ENCODE results near the gene CLCN7.
A peak's percentile ranks its signal among the peaks of the same experiment; 100 is the strongest.
"Not testable (repeated sequence)": the region's sequence is repeated elsewhere in the genome, so short reads cannot be mapped to it uniquely, and the experiment has no call there.

The CLCN7 gene

GRCh38 chr16:1486551-1487390 is 11.9 kb upstream of the CLCN7 start:
- DNase-seq, result no peak

DNA sequence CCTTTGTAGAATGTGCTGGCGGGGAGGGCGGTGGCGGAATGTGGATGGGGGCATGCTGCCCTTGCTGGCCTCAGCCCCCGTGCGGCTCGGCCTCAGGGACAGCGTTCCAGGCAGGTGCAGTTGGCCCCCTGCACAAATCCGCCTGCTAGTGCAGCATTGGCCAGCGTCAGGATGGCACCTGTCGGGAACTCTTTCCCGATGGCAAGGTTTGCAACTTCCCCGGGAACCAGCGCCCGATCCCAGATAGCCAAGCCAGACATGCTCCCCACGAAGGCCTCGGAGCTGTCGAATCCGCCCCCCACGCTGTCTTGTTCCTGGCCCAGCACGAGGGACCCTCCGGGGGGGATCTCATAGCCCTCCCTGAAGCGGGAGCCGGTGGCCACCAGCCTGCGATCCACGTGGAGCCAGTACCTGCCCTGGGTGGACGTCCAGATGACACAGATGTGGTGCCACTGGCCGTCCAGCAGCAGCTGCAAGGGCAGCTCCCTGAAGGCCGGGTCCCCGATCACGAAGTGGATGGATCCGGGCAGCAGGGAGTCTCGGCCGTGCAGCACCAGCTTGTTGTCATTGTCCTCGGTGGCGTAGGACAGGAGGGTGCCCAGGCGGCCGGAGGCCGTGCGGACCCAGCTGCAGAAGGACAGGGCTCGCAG is 11.1 kb upstream of the CLCN7 start:
- DNase-seq, result no peak

DNA sequence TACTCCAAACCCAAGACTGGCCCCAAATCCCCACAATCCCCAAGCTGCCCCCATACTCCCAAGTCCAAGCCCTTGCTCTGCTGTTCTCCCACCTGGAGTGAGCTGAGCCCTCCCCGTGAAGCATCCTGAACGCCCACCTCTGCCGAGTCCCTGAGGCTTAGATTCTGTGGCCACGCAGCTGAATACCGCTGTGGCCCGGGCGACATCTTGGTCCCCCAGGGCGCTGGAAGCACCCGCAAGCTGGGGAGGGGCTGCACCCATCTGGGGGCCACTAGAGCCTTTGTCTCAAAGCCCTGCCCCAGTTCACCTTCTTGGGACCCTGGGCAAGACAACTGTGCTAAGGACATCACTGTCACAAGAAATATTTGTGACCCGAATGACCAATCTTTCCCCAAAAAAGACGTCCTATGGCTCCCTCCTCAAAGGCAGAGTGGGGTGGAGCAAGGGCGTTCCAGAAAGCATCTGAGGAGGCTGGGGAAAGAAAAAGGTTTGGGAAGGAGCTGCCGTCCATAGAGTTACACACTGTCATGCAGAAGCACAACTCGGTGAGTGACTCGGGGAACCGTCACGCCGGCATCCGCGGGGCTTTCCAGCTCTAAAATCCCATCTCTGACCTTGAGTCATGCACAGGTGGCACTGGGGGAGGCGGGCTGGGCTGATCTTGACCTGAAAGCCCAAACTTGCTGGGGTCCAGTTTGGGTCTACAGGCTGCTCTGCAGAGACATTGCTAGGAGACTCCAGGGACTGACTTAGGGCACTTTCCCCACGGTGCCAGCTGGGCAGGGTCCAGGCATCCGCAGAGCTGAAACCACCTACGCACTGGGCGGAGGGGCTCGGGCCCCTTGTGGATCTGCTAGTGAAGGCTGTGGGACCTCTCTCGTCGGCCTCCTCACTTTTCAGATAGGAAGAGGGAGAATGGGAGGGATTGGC is 7.3 kb upstream of the CLCN7 start:
- DNase-seq, result no peak

DNA sequence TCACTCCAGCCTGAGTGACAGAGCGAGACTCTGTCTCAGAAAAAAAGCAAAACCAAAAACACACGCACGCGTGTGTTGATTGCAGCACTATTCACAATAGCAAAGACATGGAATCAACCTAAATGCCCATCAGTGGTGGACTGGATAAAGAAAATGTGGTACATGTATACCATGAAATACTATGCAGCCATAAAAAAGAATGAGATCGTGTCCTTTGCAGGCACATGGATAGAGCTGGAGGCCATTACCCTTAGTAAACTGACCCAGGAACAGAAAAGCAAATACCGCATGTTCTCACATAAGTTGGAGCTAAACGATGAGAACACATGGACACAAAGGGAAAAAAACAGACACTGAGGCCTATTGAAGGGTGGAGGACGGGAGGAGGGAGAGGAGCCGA is 4.1 kb upstream of the CLCN7 start:
- not testable (repeated sequence) for DNase-seq

DNA sequence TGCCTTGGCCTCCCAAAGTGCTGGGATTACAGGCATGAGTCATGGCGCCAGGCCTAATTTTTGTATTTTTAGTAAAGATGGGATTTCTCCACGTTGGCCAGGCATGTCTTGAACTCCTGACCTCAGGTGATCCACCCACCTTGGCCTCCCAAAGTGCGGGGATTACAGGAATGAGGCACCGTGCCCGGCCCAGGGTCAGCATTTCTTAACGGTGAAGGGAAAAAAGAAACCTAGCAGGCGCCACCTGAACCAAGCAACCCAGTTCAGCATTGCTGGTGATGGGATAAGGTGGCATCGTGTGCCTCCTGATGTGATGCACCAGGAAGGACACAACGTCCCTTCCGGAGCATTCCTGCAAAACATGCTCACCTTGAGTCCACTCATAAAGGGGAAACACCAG is 2.2 kb upstream of the CLCN7 start:
- no peak for DNase-seq

- no peak for DNase-seq
These were observed 805 bp upstream of the CLCN7 start for GRCh38 chr16:1475552-1476114.

GRCh38 chr16:1474082-1474795 is 589 bp downstream of the CLCN7 start:
- DNase-seq, result no peak

- DNase-seq, result no peak
These were observed 1.9 kb downstream of the CLCN7 start for GRCh38 chr16:1472974-1473373.

DNA sequence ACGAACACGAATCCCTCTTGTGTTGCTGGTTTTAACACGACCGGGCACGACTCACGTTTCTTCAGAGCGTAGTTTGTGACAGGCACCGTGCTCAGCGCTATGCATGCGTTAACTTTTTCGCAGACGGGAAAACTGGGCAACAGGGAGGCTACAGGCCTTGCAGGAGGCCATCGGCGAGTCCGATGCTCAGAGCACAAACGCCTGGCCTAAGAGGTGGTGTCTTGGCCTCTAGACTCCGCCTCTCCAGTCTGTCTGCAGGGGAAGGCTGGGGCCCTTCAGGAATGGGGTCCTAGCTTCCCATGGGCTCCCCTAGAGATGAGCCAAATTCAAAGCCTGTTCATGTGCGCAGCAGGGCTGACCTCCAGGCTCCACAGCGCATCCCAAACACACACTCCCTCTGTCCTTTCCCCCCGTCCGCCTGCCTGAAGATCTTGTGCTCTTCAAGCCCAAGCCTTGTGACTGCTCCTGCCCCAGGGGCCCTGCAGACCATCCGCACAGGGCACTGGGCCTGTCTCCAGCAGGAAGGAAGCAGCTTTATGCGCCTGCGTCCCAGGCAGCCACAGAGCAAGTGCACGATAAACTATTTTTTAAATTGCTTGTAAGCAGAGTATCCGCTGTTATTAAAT is 3.1 kb downstream of the CLCN7 start:
- no peak for DNase-seq

DNA sequence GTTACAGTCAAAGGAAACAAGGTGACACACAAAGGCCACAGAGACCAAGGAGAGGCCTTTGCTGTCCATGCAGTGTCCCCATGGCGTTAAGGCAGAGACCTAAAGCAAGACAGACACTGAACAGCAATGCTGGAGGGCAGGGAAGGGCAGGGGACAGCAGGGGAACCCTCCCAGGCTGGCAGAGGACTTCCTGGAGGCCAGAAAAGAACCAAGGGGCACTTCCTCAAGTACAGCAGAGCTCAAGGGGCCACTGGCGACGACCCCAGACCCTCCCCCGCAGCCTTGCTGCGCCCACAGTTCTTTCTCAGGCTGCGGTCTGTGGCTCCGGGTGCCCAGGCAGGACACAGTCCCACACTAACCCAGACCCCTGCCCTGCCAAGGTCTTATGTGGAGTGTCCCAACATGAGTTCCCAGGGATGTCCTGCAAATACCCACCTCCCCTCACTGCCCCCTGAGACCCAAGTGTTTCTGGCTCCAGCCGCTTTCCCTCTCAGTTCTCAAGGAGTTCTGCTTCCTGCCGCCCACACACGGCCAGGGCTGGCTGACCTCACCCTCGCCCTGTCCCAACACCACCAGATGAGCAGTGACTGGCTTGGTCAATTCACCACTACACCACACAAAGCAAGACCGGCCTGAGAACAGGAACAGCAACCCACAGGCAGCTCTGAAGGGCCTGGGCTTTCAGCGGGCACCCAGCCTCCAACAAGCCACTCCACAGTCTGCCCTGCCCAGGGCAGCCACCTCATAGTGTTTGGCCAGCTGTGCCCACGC is 4.2 kb downstream of the CLCN7 start:
- DNase-seq, result peak; percentile 94 to 97

DNA sequence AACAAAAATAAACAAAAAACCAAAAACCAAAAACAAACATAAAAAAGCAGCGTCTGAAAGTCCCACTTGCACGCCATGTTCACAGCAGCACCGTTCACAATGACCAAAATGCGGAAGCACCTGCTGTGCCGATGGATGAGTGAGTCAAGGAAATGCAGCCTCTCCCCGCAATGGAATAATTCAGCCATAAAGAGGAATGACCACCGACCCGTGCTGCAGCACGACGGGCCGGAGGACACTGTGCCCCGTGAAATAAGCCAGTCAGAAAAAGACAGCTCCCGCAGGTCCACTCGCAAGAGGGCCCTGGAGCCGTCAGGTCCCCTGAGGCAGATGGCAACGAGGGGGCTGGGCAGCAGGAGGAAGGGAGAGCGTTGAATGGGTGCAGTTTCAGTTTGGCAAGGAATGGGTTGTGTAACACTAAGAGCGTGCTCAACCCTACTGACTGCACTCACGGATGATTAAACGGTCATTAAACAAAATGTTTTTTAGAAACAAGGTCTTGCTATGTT is 5.1 kb downstream of the CLCN7 start:
- peak; percentile 54 to 63 for DNase-seq

DNA sequence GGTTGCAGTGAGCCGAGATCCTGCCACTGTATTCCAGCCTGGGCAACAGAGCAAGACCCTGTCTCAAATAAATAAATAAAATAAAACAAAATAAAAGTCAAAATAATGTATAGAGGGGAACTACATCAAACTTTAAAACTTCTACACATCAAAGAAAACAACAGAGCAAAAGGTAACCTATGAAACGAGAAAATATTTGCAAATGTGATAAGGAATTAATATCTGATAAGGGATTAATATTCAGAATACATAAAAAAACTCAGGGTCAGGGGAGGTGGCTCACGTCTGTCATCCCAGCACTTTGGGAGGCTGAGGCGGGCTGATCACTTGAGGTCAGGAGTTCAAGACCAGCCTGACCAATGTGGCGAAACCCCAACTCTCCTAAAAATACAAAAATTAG is 5.7 kb downstream of the CLCN7 start:
- not testable (repeated sequence) for DNase-seq

DNA sequence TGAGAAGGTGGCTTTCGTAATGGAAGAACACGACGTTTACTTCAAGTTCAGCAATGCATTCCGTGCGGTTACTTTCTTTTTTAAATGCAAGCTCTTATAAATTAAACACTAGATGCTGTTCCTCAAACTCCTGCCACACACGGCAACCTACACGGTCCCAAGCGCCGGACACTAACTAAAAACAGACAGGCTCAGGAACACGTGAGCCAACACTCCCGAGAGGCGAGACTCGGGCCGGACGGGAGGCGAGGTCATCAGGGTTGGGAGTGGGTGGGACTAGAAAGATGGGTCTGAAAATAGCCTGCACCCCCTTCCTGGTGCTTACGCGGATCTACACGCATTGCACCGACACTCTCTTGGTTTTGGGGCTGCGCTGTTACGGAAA is 6.4 kb downstream of the CLCN7 start:
- peak; percentile 44 to 60 for DNase-seq

- DNase-seq, result no peak
These were observed 7.8 kb downstream of the CLCN7 start for GRCh38 chr16:1466968-1467521.

DNA sequence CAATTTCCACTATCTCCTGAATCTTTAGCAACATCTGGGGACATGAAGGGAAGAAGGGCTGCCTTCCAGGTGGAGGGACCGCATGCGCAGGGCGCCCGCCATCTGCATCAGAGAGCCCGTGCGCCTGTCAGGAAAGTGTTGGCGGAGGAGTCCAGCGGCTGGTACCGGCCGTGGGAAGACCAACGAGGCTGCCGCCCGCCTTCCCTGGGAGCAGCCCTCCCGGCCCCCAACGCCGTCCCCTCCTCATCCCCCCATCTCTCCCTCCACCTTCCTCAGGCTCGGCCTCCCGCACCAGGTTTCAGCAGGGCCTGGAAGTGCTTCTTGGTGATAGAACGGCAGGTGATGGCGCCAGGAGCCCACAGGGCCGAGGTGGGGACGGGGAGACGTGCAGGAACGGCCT is 8.8 kb downstream of the CLCN7 start:
- no peak for DNase-seq

DNA sequence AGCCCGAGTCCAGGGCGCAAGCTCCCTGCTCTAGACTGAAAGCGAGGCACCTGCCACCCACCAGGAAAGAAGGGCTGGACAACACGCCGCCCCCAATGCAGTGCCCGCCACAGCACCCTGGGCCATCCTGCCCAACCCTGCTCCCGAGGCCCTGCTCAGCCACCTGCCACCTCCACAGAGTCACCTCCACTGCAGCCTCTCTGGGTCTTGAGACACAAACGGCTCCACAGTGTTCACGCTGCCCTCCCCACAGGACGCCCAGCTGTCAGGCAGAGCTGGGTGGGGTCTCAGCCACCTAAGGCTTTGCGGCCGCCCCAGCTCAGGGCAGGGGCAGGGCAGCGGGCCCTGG is 9.3 kb downstream of the CLCN7 start:
- no peak for DNase-seq

DNA sequence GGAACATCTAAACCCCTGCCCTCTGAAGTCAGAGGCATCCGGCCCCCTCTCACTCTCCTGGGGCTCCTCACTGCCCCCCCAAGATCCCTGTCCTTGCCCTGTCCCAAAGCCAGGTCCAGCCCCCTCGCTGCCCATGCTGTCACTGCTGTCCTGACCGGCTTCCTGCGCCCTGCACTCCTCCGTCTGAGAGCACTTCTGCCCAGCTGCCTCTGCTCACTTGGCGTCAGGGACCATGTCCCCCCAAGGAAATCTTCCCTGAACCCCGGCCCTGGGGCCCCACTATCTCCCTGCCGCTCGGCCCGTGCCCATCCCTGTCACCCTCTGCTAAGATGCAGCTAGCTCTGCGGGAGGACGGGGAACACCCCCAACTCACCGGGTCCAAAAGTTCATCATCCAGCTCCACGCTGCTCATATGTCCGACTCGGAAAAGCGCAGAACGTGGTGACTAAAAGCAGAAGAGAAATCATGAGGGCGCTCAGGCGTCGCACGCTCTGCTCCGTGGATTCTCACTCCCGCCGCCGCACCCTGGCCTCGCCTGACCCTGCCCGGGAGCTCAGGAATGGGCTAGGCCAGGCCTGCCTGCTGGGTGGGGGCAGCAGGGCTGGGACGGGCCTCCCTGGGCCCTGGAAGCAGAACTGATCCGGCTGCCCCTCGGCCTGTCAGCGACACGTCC is 9.8 kb downstream of the CLCN7 start:
- DNase-seq, result no peak

DNA sequence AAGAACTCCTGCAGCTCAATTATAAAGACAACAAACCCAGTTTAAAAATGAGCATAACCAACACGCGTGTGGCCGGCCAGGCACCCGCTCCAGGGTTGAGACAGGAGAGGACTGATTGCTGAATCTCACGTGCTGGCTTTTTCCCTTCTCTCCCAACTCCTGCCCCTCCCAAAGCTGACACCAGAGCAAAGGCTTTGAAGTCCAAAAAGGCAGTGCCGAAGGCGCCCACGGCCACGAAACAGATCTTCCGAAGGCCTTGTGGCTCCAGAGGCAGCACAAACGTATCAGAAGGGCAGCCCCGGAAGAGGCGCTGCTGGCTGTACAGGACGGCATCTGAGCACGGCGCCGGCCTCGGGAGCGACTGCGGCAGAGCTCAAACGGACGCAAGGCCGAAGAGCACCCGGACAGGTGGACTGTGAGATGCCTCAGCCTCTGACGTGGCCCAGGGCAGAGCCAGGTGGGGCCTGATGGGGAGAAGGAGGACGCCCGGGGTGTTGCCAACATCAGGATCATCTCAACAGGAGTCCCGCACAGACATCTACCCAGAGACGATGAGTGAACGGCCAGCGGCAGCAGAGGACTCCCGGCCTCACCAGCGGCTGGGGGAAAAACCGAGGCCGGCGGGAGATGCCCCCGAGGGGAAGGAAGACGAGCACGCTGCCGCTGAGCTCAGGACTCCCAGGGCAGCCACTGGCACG is 10.5 kb downstream of the CLCN7 start:
- no peak for DNase-seq

DNA sequence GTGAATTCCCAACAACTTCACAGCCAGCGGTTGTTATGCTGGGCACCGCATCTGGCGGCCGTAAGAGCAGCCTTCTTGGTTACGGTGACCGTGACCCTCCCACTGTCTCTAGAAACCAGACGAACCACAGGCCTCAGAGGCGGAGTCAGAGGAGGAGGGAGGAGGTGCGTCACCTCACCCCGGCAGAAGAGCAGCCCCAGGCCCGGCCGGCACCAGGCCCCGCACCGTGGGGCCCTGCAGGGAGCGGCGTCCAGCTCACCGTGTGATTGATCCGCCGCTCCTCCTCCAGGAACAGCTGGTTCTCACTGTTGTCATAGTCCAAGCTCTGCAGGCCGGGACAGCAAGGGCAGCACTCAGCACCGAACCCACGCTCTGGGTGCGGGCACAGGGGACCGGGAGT is 13.7 kb downstream of the CLCN7 start:
- DNase-seq, result no peak

All from inflammatory macrophage treated with lipopolysaccharide for 1 hour (primary cell).